ENCODE results near the gene DCLK1. TPM values are rescaled to one million over a fixed set of nuclear protein-coding genes. Genes with fewer than 3 reads are reported as not detected.

The DCLK1 gene
- total RNA-seq, 2 donors from 2014 or later, result 3.8 to 3.9 TPM

- Histone ChIP-seq H3K4me3 (no peak overlapping the region), H3K27me3 (replicated peaks; ENCODE audit: insufficient read depth) (no peaks in the 10 kb centered on the region), H3K27ac (no peak overlapping the region), H3K4me1 (replicated peaks) (no peaks in the 10 kb centered on the region), H3K9me3 (no peaks in the 10 kb centered on the region), H3K36me3 (no peaks in the 10 kb centered on the region)
- WGBS, result 75% methylated on average over 6 of the region's 6 CpGs
- TF ChIP-seq POLR2A (IDR thresholded peaks at IDR 0.05) (no peak), POLR2AphosphoS5 (IDR thresholded peaks at IDR 0.05) (no peak)
- TF ChIP-seq, protein P1, sequence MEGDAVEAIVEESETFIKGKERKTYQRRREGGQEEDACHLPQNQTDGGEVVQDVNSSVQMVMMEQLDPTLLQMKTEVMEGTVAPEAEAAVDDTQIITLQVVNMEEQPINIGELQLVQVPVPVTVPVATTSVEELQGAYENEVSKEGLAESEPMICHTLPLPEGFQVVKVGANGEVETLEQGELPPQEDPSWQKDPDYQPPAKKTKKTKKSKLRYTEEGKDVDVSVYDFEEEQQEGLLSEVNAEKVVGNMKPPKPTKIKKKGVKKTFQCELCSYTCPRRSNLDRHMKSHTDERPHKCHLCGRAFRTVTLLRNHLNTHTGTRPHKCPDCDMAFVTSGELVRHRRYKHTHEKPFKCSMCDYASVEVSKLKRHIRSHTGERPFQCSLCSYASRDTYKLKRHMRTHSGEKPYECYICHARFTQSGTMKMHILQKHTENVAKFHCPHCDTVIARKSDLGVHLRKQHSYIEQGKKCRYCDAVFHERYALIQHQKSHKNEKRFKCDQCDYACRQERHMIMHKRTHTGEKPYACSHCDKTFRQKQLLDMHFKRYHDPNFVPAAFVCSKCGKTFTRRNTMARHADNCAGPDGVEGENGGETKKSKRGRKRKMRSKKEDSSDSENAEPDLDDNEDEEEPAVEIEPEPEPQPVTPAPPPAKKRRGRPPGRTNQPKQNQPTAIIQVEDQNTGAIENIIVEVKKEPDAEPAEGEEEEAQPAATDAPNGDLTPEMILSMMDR (IDR thresholded peaks at IDR 0.05), result no peak
- no peak for DNase-seq (ENCODE audit: low spot score)
- intact Hi-C loops (cut with DNase I), result no loop called here
These were observed 363.8 kb downstream of the DCLK1 start for GRCh38 chr13:35767256-35767976.

- H3K27ac ChIP-seq, result no peak overlapping the region
- no peaks in the 10 kb centered on the region for H3K27me3 ChIP-seq (replicated peaks; ENCODE audit: insufficient read depth)
- no peak for DNase-seq (ENCODE audit: low spot score)
- 100% methylated on average over 2 of the region's 2 CpGs for WGBS
- TF ChIP-seq, protein P1 (IDR thresholded peaks at IDR 0.05), result no peak
- TF ChIP-seq POLR2AphosphoS5 (IDR thresholded peaks at IDR 0.05) (no peak), POLR2A (IDR thresholded peaks at IDR 0.05) (no peak)
- H3K36me3 ChIP-seq, result no peaks in the 10 kb centered on the region
- no peaks in the 10 kb centered on the region for H3K9me3 ChIP-seq
- intact Hi-C loops (cut with DNase I), result no loop called here
- H3K4me3 ChIP-seq, result no peak overlapping the region
- no peaks in the 10 kb centered on the region for H3K4me1 ChIP-seq (replicated peaks)
These were observed 364.5 kb downstream of the DCLK1 start for GRCh38 chr13:35766663-35767062.

DNA sequence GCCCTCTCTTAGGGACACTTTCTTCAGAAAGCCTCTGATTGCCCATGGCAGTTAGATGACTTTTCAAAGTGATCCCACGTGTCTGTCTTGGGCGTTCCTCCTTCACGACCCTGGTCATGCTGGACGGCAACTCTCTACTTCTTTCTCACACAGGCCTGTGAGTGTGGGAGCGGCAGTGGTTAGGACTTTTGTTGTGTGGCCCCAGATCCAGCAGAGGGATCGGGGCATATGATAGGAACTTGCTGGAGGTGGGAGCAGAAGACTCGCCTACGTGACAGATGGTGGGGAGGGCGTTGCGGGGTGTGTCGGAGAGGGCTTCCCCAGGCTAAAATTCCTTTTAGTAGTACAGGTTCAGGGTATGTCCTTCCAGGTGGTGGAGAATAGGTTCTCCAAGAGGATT lies 365.2 kb downstream of the DCLK1 start:
- no peaks in the 10 kb centered on the region for H3K9me3 ChIP-seq
- no peak overlapping the region for H3K4me3 ChIP-seq
- no peaks in the 10 kb centered on the region for H3K36me3 ChIP-seq
- no peak for DNase-seq (ENCODE audit: low spot score)
- no peak overlapping the region for H3K27ac ChIP-seq
- TF ChIP-seq, protein P1 (IDR thresholded peaks at IDR 0.05), result no peak
- intact Hi-C loops (cut with DNase I), result no loop called here
- H3K4me1 ChIP-seq (replicated peaks), result no peaks in the 10 kb centered on the region
- 97% methylated on average over 11 of the region's 11 CpGs for WGBS
- H3K27me3 ChIP-seq (replicated peaks; ENCODE audit: insufficient read depth), result no peaks in the 10 kb centered on the region

DNA sequence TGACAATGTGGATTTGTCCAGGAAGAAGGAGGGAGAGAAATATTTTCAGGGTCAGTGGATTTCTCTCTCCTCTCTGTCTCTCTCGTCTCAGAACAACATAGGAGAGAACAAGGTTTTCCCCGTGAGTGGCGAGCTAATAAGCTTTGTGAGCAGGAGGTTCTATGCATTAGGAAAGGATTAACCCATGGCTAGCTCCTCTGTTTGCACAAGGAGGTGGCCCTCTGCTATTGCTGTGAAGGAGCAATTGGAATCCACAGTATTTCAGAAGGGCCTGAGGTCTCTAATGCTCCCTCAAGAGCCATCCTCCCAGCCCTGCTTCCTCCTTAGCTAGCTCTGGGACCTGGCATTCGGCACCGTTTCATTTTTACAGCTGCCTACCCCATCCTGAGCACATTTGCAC lies 365.8 kb downstream of the DCLK1 start:
- Histone ChIP-seq H3K9me3 (no peaks in the 10 kb centered on the region), H3K27me3 (replicated peaks; ENCODE audit: insufficient read depth) (no peaks in the 10 kb centered on the region), H3K4me3 (no peak overlapping the region), H3K4me1 (replicated peaks) (no peaks in the 10 kb centered on the region), H3K36me3 (no peaks in the 10 kb centered on the region), H3K27ac (no peak overlapping the region)
- WGBS, result 58% methylated on average over 5 of the region's 5 CpGs
- TF ChIP-seq POLR2A (IDR thresholded peaks at IDR 0.05), result no peak
- TF ChIP-seq, protein P1 (IDR thresholded peaks at IDR 0.05), result no peak
- TF ChIP-seq POLR2AphosphoS5 (IDR thresholded peaks at IDR 0.05), result no peak
- no peak for DNase-seq (ENCODE audit: low spot score)
- intact Hi-C loops (cut with DNase I), result no loop called here

- H3K36me3 ChIP-seq, result no peaks in the 10 kb centered on the region
- H3K4me3 ChIP-seq, result no peak overlapping the region
- H3K9me3 ChIP-seq, result no peaks in the 10 kb centered on the region
- TF ChIP-seq POLR2AphosphoS5 (IDR thresholded peaks at IDR 0.05), result no peak
- TF ChIP-seq, protein P1 (IDR thresholded peaks at IDR 0.05), result no peak
- no peak for TF ChIP-seq POLR2A (IDR thresholded peaks at IDR 0.05)
- 59% methylated on average over 4 of the region's 4 CpGs for WGBS
- DNase-seq (ENCODE audit: low spot score), result no peak
- intact Hi-C loops (cut with DNase I), result no loop called here
- no peak overlapping the region for H3K27ac ChIP-seq
- H3K27me3 ChIP-seq (replicated peaks; ENCODE audit: insufficient read depth), result no peaks in the 10 kb centered on the region
- no peaks in the 10 kb centered on the region for H3K4me1 ChIP-seq (replicated peaks)
These were observed 366.7 kb downstream of the DCLK1 start for GRCh38 chr13:35764326-35765015.

Data from prostate gland (tissue), 2 donors.